HepG2 (cell line): ENCODE data around the gene CTRL. TPM values are rescaled to one million over a fixed set of nuclear protein-coding genes. Genes with fewer than 3 reads are reported as not detected.

Source experiments
- CENPT ChIP-seq: sonication (generic); formaldehyde crosslinking; IDR thresholded peaks from 2 replicates; pipeline ENCODE4 v1.8.0; 2022; ENCODE audit warnings: low read depth, mild to moderate bottlenecking, moderate library complexity, missing genetic modification reagents
- HOXA9 ChIP-seq: sonication (generic); formaldehyde crosslinking; IDR thresholded peaks from 2 replicates; pipeline ENCODE4 v1.8.1; 2022; ENCODE audit warnings: missing genetic modification reagents, mild to moderate bottlenecking, moderate library complexity, borderline replicate concordance
- MLLT10 ChIP-seq: sonication (generic); formaldehyde crosslinking; IDR thresholded peaks from 2 replicates; pipeline ENCODE4 v1.4.0; 2020; ENCODE audit warnings: missing genetic modification reagents
- NCOA2 ChIP-seq: sonication (generic); formaldehyde crosslinking; IDR thresholded peaks from 2 replicates; pipeline ENCODE4 v1.8.0; 2022; ENCODE audit warnings: inconsistent platforms
- NRL ChIP-seq: sonication (generic); formaldehyde crosslinking; IDR thresholded peaks from 2 replicates; pipeline ENCODE4 v1.5.0; 2020; ENCODE audit warnings: missing genetic modification reagents, mild to moderate bottlenecking, moderate library complexity, borderline replicate concordance
- PLRG1 ChIP-seq: fragments of 450-650 bp; conservative IDR thresholded peaks from 2 replicates; pipeline ENCODE4 v1.6.1; 2016
- ZNF446 ChIP-seq: sonication (generic); formaldehyde crosslinking; IDR thresholded peaks from 2 replicates; pipeline ENCODE4 v1.5.0; 2020; ENCODE audit warnings: mild to moderate bottlenecking, missing genetic modification reagents
- ZNF703 ChIP-seq: sonication (generic); formaldehyde crosslinking; IDR thresholded peaks from 2 replicates; pipeline ENCODE4 v1.5.1; 2020; ENCODE audit warnings: missing genetic modification reagents, mild to moderate bottlenecking, moderate library complexity, borderline replicate concordance
- polyA plus RNA-seq, 8 experiments: library from polyadenylated mRNA; depleted of rRNA in 3 of 8; stranded (reverse) in 7 of 8; unstranded in 1 of 8; fragments of >200 nt; fragmentation: Illumina TruSeq in 4 of 8; extraction: Trizol in 4 of 8; gene quantifications; 2 replicates each; pipeline versions ENCODE4 v1.2.1 to v1.2.3, GENCODE V29; 2011 to 2016; ENCODE audit warnings: low read depth in 4 of 8, missing spikeins in 1 of 8, mixed read lengths in 1 of 8; ENCODE audit not compliant: insufficient read depth in 1 of 8
- total RNA-seq, 5 experiments: library from RNA; depleted of rRNA; stranded (reverse); fragments of >200 nt; fragmentation: Illumina TruSeq; extraction: Trizol; gene quantifications; 2 replicates each; pipeline ENCODE4 v1.2.3, GENCODE V29; 2016; ENCODE audit warnings: low read depth in 1 of 5
- TF ChIP-seq, protein P1 (sequence below): sonication (generic); formaldehyde crosslinking; IDR thresholded peaks from 2 replicates; pipeline ENCODE4 v1.4.0; 2020; ENCODE audit warnings: mild to moderate bottlenecking, missing genetic modification reagents, borderline replicate concordance
- TF ChIP-seq, protein P2 (sequence below): sonication (generic); formaldehyde crosslinking; IDR thresholded peaks from 2 replicates; pipeline ENCODE4 v1.4.0; 2020; ENCODE audit warnings: missing genetic modification reagents, mild to moderate bottlenecking, borderline replicate concordance
- TF ChIP-seq, protein P3 (sequence below), 2 experiments: sonication (generic) in 1 of 2; formaldehyde crosslinking in 1 of 2; IDR thresholded peaks; 2 replicates each; pipeline versions ENCODE4 v1.4.0 to v1.6.1; 2016 to 2020; ENCODE audit warnings: borderline replicate concordance in 1 of 2, low read depth in 1 of 2, mild to moderate bottlenecking in 1 of 2, missing genetic modification reagents in 1 of 2
- TF ChIP-seq, protein P4 (sequence below): sonication (generic); formaldehyde crosslinking; IDR thresholded peaks from 2 replicates; pipeline ENCODE4 v1.5.0; 2020; ENCODE audit warnings: missing genetic modification reagents
- TF ChIP-seq, protein P5 (sequence below): sonication (generic); formaldehyde crosslinking; IDR thresholded peaks from 2 replicates; pipeline ENCODE4 v1.8.0; 2022; ENCODE audit warnings: missing genetic modification reagents, mild to moderate bottlenecking, borderline replicate concordance

Gene CTRL
- total and polyA plus RNA-seq, 2 of the 13 experiments (the other 11 are each of a cell fraction or from before 2014, with no cell fraction given), result 1.9 to 2.7 TPM

DNA sequence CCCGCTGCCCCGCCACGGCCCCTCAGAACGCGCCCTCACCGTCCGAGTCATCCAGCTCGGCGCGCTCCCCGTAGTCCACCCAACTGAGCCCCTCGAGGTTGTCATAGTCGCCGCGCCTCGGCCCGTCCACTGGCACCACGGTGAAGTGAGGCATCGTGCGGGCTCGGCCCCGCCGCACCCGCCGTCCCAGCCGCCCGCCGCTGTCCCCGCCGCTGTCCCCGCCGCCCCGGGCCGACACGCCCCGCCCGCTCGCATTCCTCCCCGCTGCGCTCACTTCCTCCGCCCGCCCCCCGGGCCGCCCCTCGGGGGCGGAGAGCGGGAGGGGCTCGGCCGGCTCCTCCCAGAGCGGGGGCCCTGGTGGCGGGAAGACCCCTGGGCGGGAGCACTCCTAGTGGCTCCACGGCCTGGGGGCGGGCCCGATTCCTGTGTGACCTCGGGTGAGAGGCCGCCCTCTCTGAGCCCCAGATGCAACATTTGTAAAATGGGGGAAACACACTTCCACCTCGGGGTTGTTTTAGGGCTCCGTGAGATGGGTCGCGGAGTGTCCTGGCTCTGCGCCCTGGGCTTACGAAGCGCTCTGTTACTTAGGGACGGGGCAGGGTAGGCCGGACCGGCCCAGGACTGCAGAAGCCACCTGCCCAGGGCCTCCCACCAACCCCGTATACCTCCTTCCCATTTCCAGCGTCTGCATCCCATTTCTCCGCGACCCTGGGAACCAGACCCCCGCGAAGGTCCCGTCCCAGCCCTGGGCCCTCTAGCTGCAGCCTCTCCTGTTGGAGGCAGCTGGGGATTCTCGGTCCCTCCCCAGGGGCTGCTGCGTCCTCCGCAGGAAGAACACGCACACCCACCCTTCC, 37.0 kb upstream of the CTRL start, which contains the start of gene SLC12A4 (continued):
- TF ChIP-seq, protein P1, sequence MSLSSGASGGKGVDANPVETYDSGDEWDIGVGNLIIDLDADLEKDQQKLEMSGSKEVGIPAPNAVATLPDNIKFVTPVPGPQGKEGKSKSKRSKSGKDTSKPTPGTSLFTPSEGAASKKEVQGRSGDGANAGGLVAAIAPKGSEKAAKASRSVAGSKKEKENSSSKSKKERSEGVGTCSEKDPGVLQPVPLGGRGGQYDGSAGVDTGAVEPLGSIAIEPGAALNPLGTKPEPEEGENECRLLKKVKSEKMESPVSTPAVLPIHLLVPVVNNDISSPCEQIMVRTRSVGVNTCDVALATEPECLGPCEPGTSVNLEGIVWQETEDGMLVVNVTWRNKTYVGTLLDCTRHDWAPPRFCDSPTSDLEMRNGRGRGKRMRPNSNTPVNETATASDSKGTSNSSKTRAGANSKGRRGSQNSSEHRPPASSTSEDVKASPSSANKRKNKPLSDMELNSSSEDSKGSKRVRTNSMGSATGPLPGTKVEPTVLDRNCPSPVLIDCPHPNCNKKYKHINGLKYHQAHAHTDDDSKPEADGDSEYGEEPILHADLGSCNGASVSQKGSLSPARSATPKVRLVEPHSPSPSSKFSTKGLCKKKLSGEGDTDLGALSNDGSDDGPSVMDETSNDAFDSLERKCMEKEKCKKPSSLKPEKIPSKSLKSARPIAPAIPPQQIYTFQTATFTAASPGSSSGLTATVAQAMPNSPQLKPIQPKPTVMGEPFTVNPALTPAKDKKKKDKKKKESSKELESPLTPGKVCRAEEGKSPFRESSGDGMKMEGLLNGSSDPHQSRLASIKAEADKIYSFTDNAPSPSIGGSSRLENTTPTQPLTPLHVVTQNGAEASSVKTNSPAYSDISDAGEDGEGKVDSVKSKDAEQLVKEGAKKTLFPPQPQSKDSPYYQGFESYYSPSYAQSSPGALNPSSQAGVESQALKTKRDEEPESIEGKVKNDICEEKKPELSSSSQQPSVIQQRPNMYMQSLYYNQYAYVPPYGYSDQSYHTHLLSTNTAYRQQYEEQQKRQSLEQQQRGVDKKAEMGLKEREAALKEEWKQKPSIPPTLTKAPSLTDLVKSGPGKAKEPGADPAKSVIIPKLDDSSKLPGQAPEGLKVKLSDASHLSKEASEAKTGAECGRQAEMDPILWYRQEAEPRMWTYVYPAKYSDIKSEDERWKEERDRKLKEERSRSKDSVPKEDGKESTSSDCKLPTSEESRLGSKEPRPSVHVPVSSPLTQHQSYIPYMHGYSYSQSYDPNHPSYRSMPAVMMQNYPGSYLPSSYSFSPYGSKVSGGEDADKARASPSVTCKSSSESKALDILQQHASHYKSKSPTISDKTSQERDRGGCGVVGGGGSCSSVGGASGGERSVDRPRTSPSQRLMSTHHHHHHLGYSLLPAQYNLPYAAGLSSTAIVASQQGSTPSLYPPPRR (CRISPR knock-in tag), result 0 out of 2 replicates have a peak, but pooled peaks have one; percentile 37
- TF ChIP-seq NRL (CRISPR knock-in tag), result peak; percentile 72; the same call in 1 of the 2 replicates
- TF ChIP-seq PLRG1, result no peak
- TF ChIP-seq, protein P2, sequence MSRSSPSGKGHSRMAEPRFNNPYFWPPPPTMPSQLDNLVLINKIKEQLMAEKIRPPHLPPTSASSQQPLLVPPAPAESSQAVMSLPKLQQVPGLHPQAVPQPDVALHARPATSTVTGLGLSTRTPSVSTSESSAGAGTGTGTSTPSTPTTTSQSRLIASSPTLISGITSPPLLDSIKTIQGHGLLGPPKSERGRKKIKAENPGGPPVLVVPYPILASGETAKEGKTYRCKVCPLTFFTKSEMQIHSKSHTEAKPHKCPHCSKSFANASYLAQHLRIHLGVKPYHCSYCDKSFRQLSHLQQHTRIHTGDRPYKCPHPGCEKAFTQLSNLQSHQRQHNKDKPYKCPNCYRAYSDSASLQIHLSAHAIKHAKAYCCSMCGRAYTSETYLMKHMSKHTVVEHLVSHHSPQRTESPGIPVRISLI (CRISPR knock-in tag), result no peak
- TF ChIP-seq NCOA2, result no peak
- TF ChIP-seq ZNF446 (CRISPR knock-in tag), result no peak
- TF ChIP-seq, protein P3, sequence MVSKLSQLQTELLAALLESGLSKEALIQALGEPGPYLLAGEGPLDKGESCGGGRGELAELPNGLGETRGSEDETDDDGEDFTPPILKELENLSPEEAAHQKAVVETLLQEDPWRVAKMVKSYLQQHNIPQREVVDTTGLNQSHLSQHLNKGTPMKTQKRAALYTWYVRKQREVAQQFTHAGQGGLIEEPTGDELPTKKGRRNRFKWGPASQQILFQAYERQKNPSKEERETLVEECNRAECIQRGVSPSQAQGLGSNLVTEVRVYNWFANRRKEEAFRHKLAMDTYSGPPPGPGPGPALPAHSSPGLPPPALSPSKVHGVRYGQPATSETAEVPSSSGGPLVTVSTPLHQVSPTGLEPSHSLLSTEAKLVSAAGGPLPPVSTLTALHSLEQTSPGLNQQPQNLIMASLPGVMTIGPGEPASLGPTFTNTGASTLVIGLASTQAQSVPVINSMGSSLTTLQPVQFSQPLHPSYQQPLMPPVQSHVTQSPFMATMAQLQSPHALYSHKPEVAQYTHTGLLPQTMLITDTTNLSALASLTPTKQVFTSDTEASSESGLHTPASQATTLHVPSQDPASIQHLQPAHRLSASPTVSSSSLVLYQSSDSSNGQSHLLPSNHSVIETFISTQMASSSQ (IDR thresholded peaks at IDR 0.05; ENCODE audit: low read depth), result no peak; the same call in 1 of the 2 replicates
- TF ChIP-seq, protein P3 (CRISPR knock-in tag; IDR thresholded peaks at IDR 0.05; ENCODE audit: borderline replicate concordance), result peak; percentile 63; the same call in 1 of the 2 replicates
- TF ChIP-seq, protein P4, sequence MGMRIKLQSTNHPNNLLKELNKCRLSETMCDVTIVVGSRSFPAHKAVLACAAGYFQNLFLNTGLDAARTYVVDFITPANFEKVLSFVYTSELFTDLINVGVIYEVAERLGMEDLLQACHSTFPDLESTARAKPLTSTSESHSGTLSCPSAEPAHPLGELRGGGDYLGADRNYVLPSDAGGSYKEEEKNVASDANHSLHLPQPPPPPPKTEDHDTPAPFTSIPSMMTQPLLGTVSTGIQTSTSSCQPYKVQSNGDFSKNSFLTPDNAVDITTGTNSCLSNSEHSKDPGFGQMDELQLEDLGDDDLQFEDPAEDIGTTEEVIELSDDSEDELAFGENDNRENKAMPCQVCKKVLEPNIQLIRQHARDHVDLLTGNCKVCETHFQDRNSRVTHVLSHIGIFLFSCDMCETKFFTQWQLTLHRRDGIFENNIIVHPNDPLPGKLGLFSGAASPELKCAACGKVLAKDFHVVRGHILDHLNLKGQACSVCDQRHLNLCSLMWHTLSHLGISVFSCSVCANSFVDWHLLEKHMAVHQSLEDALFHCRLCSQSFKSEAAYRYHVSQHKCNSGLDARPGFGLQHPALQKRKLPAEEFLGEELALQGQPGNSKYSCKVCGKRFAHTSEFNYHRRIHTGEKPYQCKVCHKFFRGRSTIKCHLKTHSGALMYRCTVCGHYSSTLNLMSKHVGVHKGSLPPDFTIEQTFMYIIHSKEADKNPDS (CRISPR knock-in tag), result no peak
- TF ChIP-seq MLLT10, result no peak
- TF ChIP-seq HOXA9 (CRISPR knock-in tag), result peak; percentile 70; the same call in 1 of the 2 replicates
- peak; percentile 58; the same call in 1 of the 2 replicates for TF ChIP-seq ZNF703
- TF ChIP-seq, protein P5, sequence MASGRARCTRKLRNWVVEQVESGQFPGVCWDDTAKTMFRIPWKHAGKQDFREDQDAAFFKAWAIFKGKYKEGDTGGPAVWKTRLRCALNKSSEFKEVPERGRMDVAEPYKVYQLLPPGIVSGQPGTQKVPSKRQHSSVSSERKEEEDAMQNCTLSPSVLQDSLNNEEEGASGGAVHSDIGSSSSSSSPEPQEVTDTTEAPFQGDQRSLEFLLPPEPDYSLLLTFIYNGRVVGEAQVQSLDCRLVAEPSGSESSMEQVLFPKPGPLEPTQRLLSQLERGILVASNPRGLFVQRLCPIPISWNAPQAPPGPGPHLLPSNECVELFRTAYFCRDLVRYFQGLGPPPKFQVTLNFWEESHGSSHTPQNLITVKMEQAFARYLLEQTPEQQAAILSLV (CRISPR knock-in tag), result no peak
- no peak; the same call in 1 of the 2 replicates for TF ChIP-seq CENPT (CRISPR knock-in tag)
